Epithelial cell of proximal tubule (primary cell): ENCODE data around the gene ATR. TPM values are rescaled to one million over a fixed set of nuclear protein-coding genes. Genes with fewer than 3 reads are reported as not detected.
"Not testable (repeated sequence)": the region's sequence is repeated elsewhere in the genome, so short reads cannot be mapped to it uniquely, and the experiment has no call there.

ENCODE experiments used
- DNase-seq: peaks from one replicate; pipeline ENCODE4 v3.0.0-alpha.2; 2011; ENCODE audit warnings: low read depth
- H3K4me3 ChIP-seq: 2 replicates; pipeline ENCODE4 v1.5.1; 2011; ENCODE audit warnings: low read depth, mild to moderate bottlenecking, low read length
- CTCF ChIP-seq: conservative IDR thresholded peaks from 2 replicates; pipeline ENCODE4 v1.5.1; 2012; ENCODE audit warnings: low read depth, mild to moderate bottlenecking, low read length
- total RNA-seq: library from RNA; depleted of rRNA; stranded (reverse); fragments of >200 nt; gene quantifications from 2 replicates; pipeline ENCODE4 v1.2.3, GENCODE V29; 2015

Gene ATR
- total RNA-seq, 1 donor from 2014 or later: 20.4 TPM

DNA sequence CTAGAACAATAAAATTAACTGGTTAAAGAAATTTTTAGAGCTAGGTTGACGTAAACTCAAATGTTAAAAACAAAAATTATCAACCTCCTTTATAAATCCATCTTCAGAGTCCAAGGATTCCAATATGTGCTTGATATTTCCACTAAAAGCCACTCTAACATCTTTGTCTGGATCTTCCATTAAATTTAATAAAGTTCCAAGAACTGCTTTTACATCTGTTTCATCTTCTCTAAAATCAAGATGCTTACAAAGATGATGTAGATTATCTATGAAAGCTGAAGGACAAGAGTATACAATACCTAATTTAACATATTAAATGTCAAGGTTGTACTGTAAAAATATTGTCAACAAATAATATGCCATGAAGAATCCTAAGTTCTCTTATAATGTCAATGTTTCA is 24.8 kb downstream of the ATR start:
- no peak for DNase-seq
- no peak overlapping the region for H3K4me3 ChIP-seq
- no peak for TF ChIP-seq CTCF

DNA sequence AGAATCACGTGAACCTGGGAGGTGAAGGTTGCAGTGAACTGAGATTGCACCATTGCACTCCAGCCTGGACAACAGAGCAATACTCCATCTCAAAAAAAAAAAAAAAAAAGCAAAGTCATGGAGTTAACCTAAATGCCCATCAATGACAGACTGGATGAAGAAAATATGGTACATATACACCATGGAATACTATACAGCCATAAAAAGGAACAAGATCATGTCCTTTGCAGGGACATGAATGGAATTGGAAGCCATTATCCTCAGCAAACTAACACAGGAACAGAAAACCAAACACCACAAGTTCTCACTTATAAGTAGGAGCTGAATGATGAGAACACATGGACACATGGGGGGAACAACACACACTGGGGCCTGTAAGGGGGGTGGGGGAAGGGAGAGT is 26.0 kb downstream of the ATR start:
- DNase-seq, H3K4me3 ChIP-seq: not testable (repeated sequence)

- no peak for DNase-seq
- no peak overlapping the region for H3K4me3 ChIP-seq
- TF ChIP-seq CTCF: no peak
Measured at GRCh38 chr3:142549986-142550385, 28.5 kb downstream of the ATR start.

DNA sequence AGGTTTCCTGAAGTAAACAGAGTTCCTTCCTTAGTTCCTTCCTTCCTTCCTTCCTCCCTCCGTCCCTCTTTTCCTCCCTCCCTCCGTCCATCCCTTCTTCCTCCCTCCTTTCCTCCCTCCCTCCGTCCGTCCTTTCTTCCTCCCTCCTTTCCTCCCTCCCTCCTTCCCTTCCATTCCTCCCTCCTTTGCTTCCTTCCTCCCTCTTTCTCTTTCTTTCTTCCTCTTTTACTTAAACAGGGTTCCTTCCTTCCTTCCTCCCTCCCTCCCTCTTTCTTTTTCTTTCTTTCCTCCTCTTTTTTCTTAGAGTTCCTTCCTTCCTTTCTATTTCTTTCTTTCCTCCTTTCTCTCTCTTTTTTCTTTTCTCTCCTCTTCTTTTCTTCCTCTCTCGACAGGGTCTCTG is 35.2 kb downstream of the ATR start:
- no peak for TF ChIP-seq CTCF
- DNase-seq: no peak
- no peak overlapping the region for H3K4me3 ChIP-seq

- DNase-seq: no peak
- H3K4me3 ChIP-seq: no peak overlapping the region
- TF ChIP-seq CTCF: no peak
Measured at GRCh38 chr3:142542054-142542453, 36.5 kb downstream of the ATR start.

DNA sequence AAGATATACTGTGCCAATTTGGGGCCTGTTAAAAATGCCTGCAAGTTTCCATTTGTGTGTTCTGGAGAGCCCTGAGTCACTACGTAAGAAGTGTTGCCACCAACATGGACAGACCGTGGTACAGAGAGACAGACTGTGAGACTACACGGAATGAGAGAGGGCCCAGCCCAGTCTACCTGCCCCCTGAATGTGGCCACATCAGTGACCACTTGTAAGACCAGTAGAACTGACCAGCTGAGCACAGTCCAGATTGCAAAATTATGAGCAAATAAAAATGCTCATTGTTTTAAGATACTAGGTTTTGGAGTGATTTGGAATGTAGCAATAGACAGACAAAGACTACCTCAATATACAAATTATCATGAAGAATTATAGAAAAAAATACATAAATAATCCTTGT is 42.0 kb downstream of the ATR start:
- no peak for DNase-seq
- H3K4me3 ChIP-seq: no peak overlapping the region
- no peak for TF ChIP-seq CTCF

- no peak for DNase-seq
- TF ChIP-seq CTCF: no peak
- H3K4me3 ChIP-seq: no peak overlapping the region
Measured at GRCh38 chr3:142534543-142534942, 44.0 kb downstream of the ATR start.

- H3K4me3 ChIP-seq: no peak overlapping the region
- TF ChIP-seq CTCF: no peak
- DNase-seq: no peak
Measured at GRCh38 chr3:142530296-142530695, 48.2 kb downstream of the ATR start.
